H1 (cell line): ENCODE data around the gene SLC7A10. TPM values are rescaled to one million over a fixed set of nuclear protein-coding genes. Genes with fewer than 3 reads are reported as not detected.

Experiments used
- CTCF ChIA-PET: fragments of 300-600 bp; sonication (Branson Sonifier 250); formaldehyde crosslinking; loops from one replicate; lab custom pipeline; 2021; ENCODE audit not compliant: partially characterized antibody; lab: Charles Lee
- POLR2A ChIA-PET: fragments of 300-600 bp; sonication (Branson Sonifier 250); formaldehyde crosslinking; loops from one replicate; lab custom pipeline; 2021; ENCODE audit warnings: inconsistent platforms; ENCODE audit not compliant: partially characterized antibody; lab: Charles Lee
- DNase-seq, 2 experiments: peaks; one replicate each; pipeline versions ENCODE4 v3.0.0 to v3.0.0-alpha.2; 2010 to 2022; ENCODE audit warnings: low spot score in 2 of 2, low read depth in 1 of 2, mixed read lengths in 1 of 2
- FAIRE-seq: peaks from 2 replicates; lab custom pipeline; 2011; peaks lifted over from hg19 to GRCh38; lab: Jason Lieb, UNC
- H2AFZ ChIP-seq: 2 replicates; pipeline ENCODE4 v1.8.1; 2012; ENCODE audit warnings: low read length, inconsistent platforms
- H2AK5ac ChIP-seq: 2 replicates; pipeline ENCODE4 v1.6.1; 2013; ENCODE audit warnings: low read depth, low read length
- H2BK120ac ChIP-seq: replicated peaks from 2 replicates; pipeline ENCODE3; 2013; ENCODE audit warnings: low read depth, low read length, inconsistent platforms
- H2BK12ac ChIP-seq: 2 replicates; pipeline ENCODE4 v1.6.1; 2013; ENCODE audit warnings: low read depth, low read length
- H2BK15ac ChIP-seq: 2 replicates; pipeline ENCODE4 v1.6.1; 2013; ENCODE audit warnings: low read length
- H2BK20ac ChIP-seq: 2 replicates; pipeline ENCODE4 v1.6.1; 2013; ENCODE audit warnings: low read length
- H2BK5ac ChIP-seq: 2 replicates; pipeline ENCODE4 v1.6.1; 2013; ENCODE audit warnings: low read depth, low read length
- H3K14ac ChIP-seq: 2 replicates; pipeline ENCODE4 v1.6.1; 2013; ENCODE audit warnings: inconsistent platforms; ENCODE audit not compliant: insufficient read length
- H3K18ac ChIP-seq: 2 replicates; pipeline ENCODE4 v1.6.1; 2013; ENCODE audit warnings: low read length; ENCODE audit errors: extremely low read depth
- H3K23ac ChIP-seq: 2 replicates; pipeline ENCODE4 v1.6.1; 2013; ENCODE audit warnings: inconsistent platforms; ENCODE audit not compliant: insufficient read length
- H3K23me2 ChIP-seq: 2 replicates; pipeline ENCODE4 v1.6.1; 2013; ENCODE audit warnings: low read depth, low read length
- H3K27ac ChIP-seq: 2 replicates; pipeline ENCODE4 v1.6.1; 2011; ENCODE audit warnings: low read depth, low read length, inconsistent platforms
- H3K27me3 ChIP-seq, 4 experiments: replicated peaks in 1 of 4; 1 replicate in 1 of 4; 2 replicates in 3 of 4; pipeline versions ENCODE4 v1.6.1 to v1.8.1; 2011 to 2013; ENCODE audit warnings: low read length in 3 of 4, mild to moderate bottlenecking in 3 of 4, inconsistent platforms in 2 of 4, mixed read lengths in 2 of 4, moderate library complexity in 1 of 4; ENCODE audit not compliant: control insufficient read depth in 3 of 4, insufficient read depth in 3 of 4; ENCODE audit errors: extremely low read depth in 1 of 4
- H3K36me3 ChIP-seq, 4 experiments: 2 replicates each; pipeline versions ENCODE4 v1.6.1 to v1.8.1; 2011 to 2013; ENCODE audit warnings: mild to moderate bottlenecking in 4 of 4, low read length in 3 of 4, moderate library complexity in 2 of 4, control low read depth in 1 of 4, inconsistent platforms in 1 of 4; ENCODE audit not compliant: insufficient read depth in 4 of 4, control insufficient read depth in 2 of 4
- H3K4ac ChIP-seq: replicated peaks from 2 replicates; pipeline ENCODE3; 2013; ENCODE audit warnings: low read length, low read depth, mixed read lengths, inconsistent platforms; ENCODE audit not compliant: insufficient read length
- H3K4me1 ChIP-seq, 4 experiments: replicated peaks in 1 of 4; 1 replicate in 1 of 4; 2 replicates in 3 of 4; pipeline versions ENCODE4 v1.6.1 to v1.8.1; 2011 to 2013; ENCODE audit warnings: low read length in 3 of 4, inconsistent platforms in 2 of 4, mixed read lengths in 1 of 4; ENCODE audit not compliant: insufficient read depth in 4 of 4, control insufficient read depth in 3 of 4
- H3K4me2 ChIP-seq, 2 experiments: 2 replicates each; pipeline versions ENCODE4 v1.6.1 to v1.8.1; 2011 to 2013; ENCODE audit warnings: low read depth in 2 of 2, low read length in 2 of 2, control low read depth in 1 of 2, inconsistent platforms in 1 of 2, mild to moderate bottlenecking in 1 of 2; ENCODE audit not compliant: insufficient read depth in 1 of 2
- H3K4me3 ChIP-seq, 4 experiments: fragments of 200-600, 300-600 bp in 1 of 4; sonication (generic), shearing (Covaris generic), sonication (Bioruptor Twin) in 1 of 4; 2 replicates each; pipeline versions ENCODE4 v1.5.1 to v1.8.1; 2011 to 2016; ENCODE audit warnings: low read length in 4 of 4, low read depth in 3 of 4, control low read depth in 2 of 4, inconsistent platforms in 2 of 4, mild to moderate bottlenecking in 2 of 4, mixed read lengths in 1 of 4, moderate library complexity in 1 of 4; ENCODE audit not compliant: insufficient read depth in 2 of 4; ENCODE audit errors: extremely low read depth in 1 of 4
- H3K56ac ChIP-seq: replicated peaks from 2 replicates; pipeline ENCODE3; 2013; ENCODE audit warnings: low read depth, mild to moderate bottlenecking, mixed read lengths, low read length, inconsistent platforms; ENCODE audit not compliant: insufficient read length
- H3K79me1 ChIP-seq: 2 replicates; pipeline ENCODE4 v1.6.1; 2013; ENCODE audit warnings: low read depth, low read length, control low read depth
- H3K79me2 ChIP-seq, 2 experiments: 2 replicates each; pipeline versions ENCODE4 v1.6.1 to v1.8.1; 2012 to 2013; ENCODE audit warnings: low read length in 2 of 2, mild to moderate bottlenecking in 2 of 2, inconsistent platforms in 1 of 2; ENCODE audit not compliant: insufficient read depth in 2 of 2, control insufficient read depth in 1 of 2
- H3K9ac ChIP-seq, 4 experiments: replicated peaks in 1 of 4; 1 replicate in 1 of 4; 2 replicates in 3 of 4; pipeline versions ENCODE4 v1.6.1 to v1.8.1; 2011 to 2013; ENCODE audit warnings: low read depth in 3 of 4, low read length in 3 of 4, control low read depth in 2 of 4, mild to moderate bottlenecking in 2 of 4, moderate library complexity in 2 of 4, inconsistent platforms in 1 of 4; ENCODE audit errors: extremely low read depth in 1 of 4
- H3K9me3 ChIP-seq, 2 experiments: 2 replicates each; pipeline versions ENCODE4 v1.6.1 to v1.8.1; 2012 to 2013; ENCODE audit warnings: mild to moderate bottlenecking in 2 of 2, moderate library complexity in 2 of 2, control low read depth in 1 of 2, inconsistent platforms in 1 of 2, low read depth in 1 of 2, low read length in 1 of 2, mixed read lengths in 1 of 2; ENCODE audit not compliant: insufficient read depth in 2 of 2
- H4K20me1 ChIP-seq, 2 experiments: replicated peaks in 1 of 2; 2 replicates each; pipeline versions ENCODE3 to v1.8.1; 2011 to 2013; ENCODE audit warnings: inconsistent platforms in 2 of 2, low read length in 2 of 2, mild to moderate bottlenecking in 1 of 2; ENCODE audit not compliant: insufficient read depth in 2 of 2, control insufficient read depth in 1 of 2
- H4K5ac ChIP-seq: 2 replicates; pipeline ENCODE4 v1.6.1; 2013; ENCODE audit warnings: low read length, low read depth, mixed read lengths, inconsistent platforms; ENCODE audit not compliant: insufficient read length
- H4K8ac ChIP-seq: 2 replicates; pipeline ENCODE4 v1.8.0; 2013; ENCODE audit warnings: mild to moderate bottlenecking, moderate library complexity, low read length, inconsistent platforms; ENCODE audit not compliant: insufficient read depth; ENCODE audit errors: extremely low read depth
- H4K91ac ChIP-seq: replicated peaks from 2 replicates; pipeline ENCODE3; 2013; ENCODE audit warnings: low read length, mixed read lengths, inconsistent platforms; ENCODE audit not compliant: insufficient read length
- CBX8 ChIP-seq: fragments of 300-800, 300-1000 bp; sonication (generic); IDR thresholded peaks from 2 replicates; pipeline ENCODE4 v1.7.1; 2016; ENCODE audit warnings: low read depth, low read length, borderline replicate concordance
- CEBPB ChIP-seq: IDR thresholded peaks from 2 replicates; pipeline ENCODE4 v1.6.1; 2012; ENCODE audit warnings: low read depth, low read length
- CHD1 ChIP-seq: IDR thresholded peaks from 2 replicates; pipeline ENCODE4 v1.6.1; 2012; ENCODE audit warnings: low read depth, low read length, improper control_type of control experiment
- EZH2 ChIP-seq: fragments of 200-600 bp; sonication (generic); IDR thresholded peaks from 2 replicates; pipeline ENCODE4 v1.7.1; 2012; ENCODE audit warnings: low read depth, mild to moderate bottlenecking, moderate library complexity, low read length, inconsistent platforms; ENCODE audit not compliant: severe bottlenecking
- JUND ChIP-seq: IDR thresholded peaks from 2 replicates; pipeline ENCODE4 v1.6.1; 2011; ENCODE audit warnings: mild to moderate bottlenecking, improper control_type of control experiment, low read length
- NANOG ChIP-seq: IDR thresholded peaks from 2 replicates; pipeline ENCODE4 v1.6.1; 2011; ENCODE audit warnings: low read length, low read depth, mild to moderate bottlenecking, inconsistent platforms; ENCODE audit not compliant: insufficient read depth, poor library complexity, severe bottlenecking
- POLR2A ChIP-seq, 2 experiments: IDR thresholded peaks; 1 replicate in 1 of 2; 2 replicates in 1 of 2; pipeline ENCODE4 v1.6.1; 2011; ENCODE audit warnings: low read depth in 2 of 2, low read length in 2 of 2, mild to moderate bottlenecking in 2 of 2; ENCODE audit errors: control extremely low read depth in 1 of 2
- RBBP5 ChIP-seq: IDR thresholded peaks from 2 replicates; pipeline ENCODE4 v1.7.1; 2012; ENCODE audit warnings: low read depth, mild to moderate bottlenecking, inconsistent platforms, low read length, moderate library complexity, borderline replicate concordance
- RFX5 ChIP-seq: IDR thresholded peaks from 2 replicates; pipeline ENCODE4 v1.6.1; 2011; ENCODE audit warnings: low read depth, low read length, improper control_type of control experiment, borderline replicate concordance
- SIN3A ChIP-seq, 2 experiments: IDR thresholded peaks in 1 of 2; conservative IDR thresholded peaks in 1 of 2; 2 replicates each; pipeline ENCODE4 v1.6.1; 2011 to 2012; ENCODE audit warnings: low read length in 2 of 2, improper control_type of control experiment in 1 of 2, low read depth in 1 of 2, mild to moderate bottlenecking in 1 of 2
- SUZ12 ChIP-seq: fragments of 200-600 bp; sonication (generic); IDR thresholded peaks from 2 replicates; pipeline ENCODE4 v1.6.1; 2012; ENCODE audit warnings: mild to moderate bottlenecking, inconsistent platforms, low read length, moderate library complexity, mixed read lengths
- WGBS, 2 experiments: shearing (Covaris generic) in 1 of 2; methylation state at CpG; one replicate each; pipeline versions ENCODE4 v1.1.6 to v1.1.7; 2013 to 2015; ENCODE audit warnings: low lambda C conversion rate in 2 of 2, mixed read lengths in 2 of 2, inconsistent platforms in 1 of 2, low coverage in 1 of 2, missing lambda C conversion rate in 1 of 2; ENCODE audit not compliant: insufficient replicate concordance in 2 of 2, insufficient coverage in 1 of 2, insufficient read length in 1 of 2; ENCODE audit errors: extremely low coverage in 1 of 2, missing lambda C conversion rate in 1 of 2; 5-methylcytosine and 5-hydroxymethylcytosine counted together
- polyA plus RNA-seq, 7 experiments: library from polyadenylated mRNA; depleted of rRNA in 3 of 7; stranded (reverse) in 5 of 7; unstranded in 2 of 7; fragments of >200 nt in 5 of 7; fragments of 200-250 nt in 2 of 7; gene quantifications; 1 replicate in 5 of 7; 2 replicates in 1 of 7; 4 replicates in 1 of 7; pipeline versions ENCODE4 v1.2.1 to v1.2.3, GENCODE V29; 2011 to 2013; ENCODE audit warnings: missing spikeins in 2 of 7, mixed read lengths in 2 of 7
- total RNA-seq: library from RNA; stranded (reverse); fragmentation: NEBNext Ultra II Directional; extraction: Animal tissue kit (Norgen Biotek cat#: 25700); gene quantifications from 2 replicates; pipeline ENCODE4 v1.2.1, GENCODE V29; 2021

SLC7A10 gene
- total and polyA plus RNA-seq, 2 of the 8 experiments (the other 6 are each of a cell fraction or from before 2014, with no cell fraction given): 3.7 to 7.1 TPM

- no peak overlapping the region for H3K56ac ChIP-seq
- 86% methylated on average over 6 of the region's 7 CpGs; no CpG with 5 or more reads in 1 of the 2 experiments for WGBS, 2 experiments
- POLR2A ChIA-PET: interaction anchor here (1.1 to 2.0 kb wide), 3 partner anchors 9 to 118 kb away, joined by 3 to 8 read pairs (median 5); no protein-coding TSS in a partner anchor
- TF ChIP-seq SUZ12 (no peak), CBX8 (no peak), POLR2A (IDR thresholded peaks at IDR 0.05; ENCODE audit: control extremely low read depth in 1 of 2, low read depth in 2 of 2, low read length in 2 of 2) (no peak), SIN3A (conservative IDR thresholded peaks at IDR 0.05 in 1 of 2, IDR thresholded peaks at IDR 0.05 in 1 of 2; ENCODE audit: low read depth in 1 of 2, low read length in 2 of 2) (no peak), RBBP5 (no peak), CHD1 (no peak), JUND (no peak), CEBPB (no peak), EZH2 (no peak), NANOG (no peak), RFX5 (no peak)
- no peaks in the 10 kb centered on the region for H3K79me2 ChIP-seq
- no peak overlapping the region for H3K18ac ChIP-seq
- no peak overlapping the region for H4K91ac ChIP-seq
- peaks cover 0 to 4% (median 0%) of the 10 kb centered on the region in 4 experiments; a peak in 1 of 7 replicates for H3K4me1 ChIP-seq
- no peak overlapping the region for H2BK15ac ChIP-seq
- H3K23me2 ChIP-seq: no peaks in the 10 kb centered on the region
- H2BK12ac ChIP-seq: no peak overlapping the region
- no peaks in the 10 kb centered on the region for H3K9me3 ChIP-seq
- no peak overlapping the region for H3K4me2 ChIP-seq
- H2AFZ ChIP-seq: no peak overlapping the region
- H2AK5ac ChIP-seq: no peak overlapping the region
- CTCF ChIA-PET: interaction anchor here (0.7 to 2.6 kb wide), 9 partner anchors 10 to 241 kb away, joined by 3 to 14 read pairs (median 4); no protein-coding TSS in a partner anchor
- H2BK5ac ChIP-seq: no peak overlapping the region
- no peak overlapping the region for H3K14ac ChIP-seq
- H3K27ac ChIP-seq: no peak overlapping the region
- H3K4ac ChIP-seq: no peak overlapping the region
- H3K9ac ChIP-seq: no peak overlapping the region
- no peak overlapping the region for H4K8ac ChIP-seq
- H3K79me1 ChIP-seq: no peaks in the 10 kb centered on the region
- no peaks in the 10 kb centered on the region for H3K36me3 ChIP-seq
- H4K20me1 ChIP-seq: no peaks in the 10 kb centered on the region
- no peak for DNase-seq
- no peak overlapping the region for H3K4me3 ChIP-seq
- no peak overlapping the region for H4K5ac ChIP-seq
- H2BK20ac ChIP-seq: no peak overlapping the region
- H3K23ac ChIP-seq: no peak overlapping the region
- no peak for FAIRE-seq
- H2BK120ac ChIP-seq: no peak overlapping the region
- no peaks in the 10 kb centered on the region for H3K27me3 ChIP-seq
Measured at GRCh38 chr19:33256261-33256660, 30.6 kb upstream of the SLC7A10 start.
